Mesothelial cell of epicardium (in vitro differentiated cells): ENCODE results near the gene GLOD5. TPM values are rescaled to one million over a fixed set of nuclear protein-coding genes. Genes with fewer than 3 reads are reported as not detected.
A peak's percentile ranks its signal among the peaks of the same experiment; 100 is the strongest.

Source experiments
- DNase-seq, 2 experiments: peaks; one replicate each; pipeline ENCODE4 v3.0.0; 2021; ENCODE audit warnings: low spot score in 2 of 2; ENCODE audit not compliant: unreplicated experiment in 2 of 2
- H3K27ac Mint-ChIP-seq: 2 replicates; pipeline ENCODE4 v1.8.0; 2021; ENCODE audit warnings: mixed read lengths
- H3K27me3 Mint-ChIP-seq: 2 replicates; pipeline ENCODE4 v1.8.0; 2021; ENCODE audit warnings: low read depth, mixed read lengths
- H3K36me3 Mint-ChIP-seq: 2 replicates; pipeline ENCODE4 v1.8.0; 2021; ENCODE audit warnings: mixed read lengths
- H3K4me1 Mint-ChIP-seq: 2 replicates; pipeline ENCODE4 v1.8.0; 2021; ENCODE audit warnings: mixed read lengths
- H3K4me3 Mint-ChIP-seq: 2 replicates; pipeline ENCODE4 v1.8.0; 2021; ENCODE audit warnings: mild to moderate bottlenecking, moderate library complexity, mixed read lengths
- H3K9me3 Mint-ChIP-seq: 2 replicates; pipeline ENCODE4 v1.8.0; 2021; ENCODE audit warnings: mixed read lengths
- total RNA-seq: library from RNA; stranded (reverse); gene quantifications from 3 replicates; pipeline ENCODE4 v1.2.1, GENCODE V29; 2021
- TF ChIP-seq, protein P1 (sequence below): fragments of 200-600 bp; sonication (generic); IDR thresholded peaks from one replicate; pipeline ENCODE4 v1.5.0; 2021; ENCODE audit warnings: antibody characterized with exemption; ENCODE audit not compliant: unreplicated experiment

GLOD5 gene
- total RNA-seq, 1 donor from 2014 or later, result not detected

- H3K36me3 Mint-ChIP-seq, result peaks cover 2% of the 10 kb centered on the region
- DNase-seq, result no peak
- peaks cover 11% of the 10 kb centered on the region for H3K9me3 Mint-ChIP-seq
- H3K4me1 Mint-ChIP-seq, result no peaks in the 10 kb centered on the region
- no peaks in the 10 kb centered on the region for H3K27me3 Mint-ChIP-seq
- TF ChIP-seq, protein P1, sequence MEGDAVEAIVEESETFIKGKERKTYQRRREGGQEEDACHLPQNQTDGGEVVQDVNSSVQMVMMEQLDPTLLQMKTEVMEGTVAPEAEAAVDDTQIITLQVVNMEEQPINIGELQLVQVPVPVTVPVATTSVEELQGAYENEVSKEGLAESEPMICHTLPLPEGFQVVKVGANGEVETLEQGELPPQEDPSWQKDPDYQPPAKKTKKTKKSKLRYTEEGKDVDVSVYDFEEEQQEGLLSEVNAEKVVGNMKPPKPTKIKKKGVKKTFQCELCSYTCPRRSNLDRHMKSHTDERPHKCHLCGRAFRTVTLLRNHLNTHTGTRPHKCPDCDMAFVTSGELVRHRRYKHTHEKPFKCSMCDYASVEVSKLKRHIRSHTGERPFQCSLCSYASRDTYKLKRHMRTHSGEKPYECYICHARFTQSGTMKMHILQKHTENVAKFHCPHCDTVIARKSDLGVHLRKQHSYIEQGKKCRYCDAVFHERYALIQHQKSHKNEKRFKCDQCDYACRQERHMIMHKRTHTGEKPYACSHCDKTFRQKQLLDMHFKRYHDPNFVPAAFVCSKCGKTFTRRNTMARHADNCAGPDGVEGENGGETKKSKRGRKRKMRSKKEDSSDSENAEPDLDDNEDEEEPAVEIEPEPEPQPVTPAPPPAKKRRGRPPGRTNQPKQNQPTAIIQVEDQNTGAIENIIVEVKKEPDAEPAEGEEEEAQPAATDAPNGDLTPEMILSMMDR, result no peak
- H3K4me3 Mint-ChIP-seq, result no peak overlapping the region
- H3K27ac Mint-ChIP-seq, result no peak overlapping the region
Measured at GRCh38 chrX:48728653-48729052, 32.9 kb upstream of the GLOD5 start.

GRCh38 chrX:48736303-48736702, 25.2 kb upstream of the GLOD5 start:
- peak overlapping the region; percentile 83 for H3K4me3 Mint-ChIP-seq
- H3K4me1 Mint-ChIP-seq, result peaks cover 15% of the 10 kb centered on the region
- TF ChIP-seq, protein P1, result no peak
- DNase-seq, result no peak
- no peaks in the 10 kb centered on the region for H3K27me3 Mint-ChIP-seq
- H3K36me3 Mint-ChIP-seq, result no peaks in the 10 kb centered on the region
- H3K27ac Mint-ChIP-seq, result peak overlapping the region; percentile 31
- H3K9me3 Mint-ChIP-seq, result peaks cover 11% of the 10 kb centered on the region

GRCh38 chrX:48736878-48737212, 24.7 kb upstream of the GLOD5 start:
- Mint-ChIP-seq H3K4me1 (peaks cover 15% of the 10 kb centered on the region), H3K9me3 (peaks cover 16% of the 10 kb centered on the region), H3K27ac (peak overlapping the region; percentile 53), H3K36me3 (no peaks in the 10 kb centered on the region), H3K27me3 (no peaks in the 10 kb centered on the region), H3K4me3 (peak overlapping the region; percentile 83)
- no peak for DNase-seq
- TF ChIP-seq, protein P1, result no peak

- peak; percentile 69 to 82 for DNase-seq
- Mint-ChIP-seq H3K4me1 (peaks cover 15% of the 10 kb centered on the region), H3K4me3 (peak overlapping the region; percentile 83), H3K9me3 (peaks cover 15% of the 10 kb centered on the region), H3K36me3 (no peaks in the 10 kb centered on the region), H3K27ac (peak overlapping the region; percentile 98), H3K27me3 (no peaks in the 10 kb centered on the region)
- TF ChIP-seq, protein P1, result no peak
Measured at GRCh38 chrX:48737213-48737938, 24.2 kb upstream of the GLOD5 start.

- H3K27me3 Mint-ChIP-seq, result no peaks in the 10 kb centered on the region
Measured at GRCh38 chrX:48737940-48738339, 23.6 kb upstream of the GLOD5 start.

More at GRCh38 chrX:48737940-48738339, 23.6 kb upstream of the GLOD5 start:
- H3K4me3 Mint-ChIP-seq, result peak overlapping the region; percentile 83
- H3K36me3 Mint-ChIP-seq, result no peaks in the 10 kb centered on the region
- no peak for DNase-seq
- TF ChIP-seq, protein P1, result no peak
- H3K9me3 Mint-ChIP-seq, result peaks cover 14% of the 10 kb centered on the region
- peak overlapping the region; percentile 98 for H3K27ac Mint-ChIP-seq
- peaks cover 15% of the 10 kb centered on the region for H3K4me1 Mint-ChIP-seq
